ENCODE measurements around the gene L1TD1.

GRCh38 chr1:62208970-62209369 is 14.3 kb downstream of the L1TD1 start:
- TF ChIP-seq CTCF (IDR thresholded peaks at IDR 0.05), result no peak
- no peak for TF ChIP-seq POLR2A (IDR thresholded peaks at IDR 0.05)

Measured in breast epithelium (tissue), 3 donors.